Measurements from ENCODE around the gene METTL21C.

Gene METTL21C

GRCh38 chr13:102724923-102725322 lies 30.1 kb upstream of the METTL21C start:
- no peak overlapping the region for H3K27ac ChIP-seq
- no peak overlapping the region for H3K4me3 ChIP-seq (ENCODE audit: low read depth in 1 of 2, low read length in 1 of 2)
- no peaks in the 10 kb centered on the region for H3K9me3 ChIP-seq
- peaks cover 25% of the 10 kb centered on the region for H3K27me3 ChIP-seq
- no peak for TF ChIP-seq CTCF (IDR thresholded peaks at IDR 0.05)
- H3K4me1 ChIP-seq (ENCODE audit: control insufficient read depth in 1 of 2, insufficient read depth in 1 of 2, low read depth in 1 of 2, low read length in 1 of 2) = no peaks in the 10 kb centered on the region
- no peaks in the 10 kb centered on the region for H3K36me3 ChIP-seq

- H3K36me3 ChIP-seq = no peaks in the 10 kb centered on the region
- H3K4me1 ChIP-seq (ENCODE audit: control insufficient read depth in 1 of 2, insufficient read depth in 1 of 2, low read depth in 1 of 2, low read length in 1 of 2) = no peaks in the 10 kb centered on the region
- no peak for TF ChIP-seq CTCF (IDR thresholded peaks at IDR 0.05)
- no peak overlapping the region for H3K27ac ChIP-seq
- H3K4me3 ChIP-seq (ENCODE audit: low read depth in 1 of 2, low read length in 1 of 2) = no peak overlapping the region
- no peaks in the 10 kb centered on the region for H3K27me3 ChIP-seq
- no peaks in the 10 kb centered on the region for H3K9me3 ChIP-seq
Observed at GRCh38 chr13:102721800-102722231, 27.0 kb upstream of the METTL21C start.

GRCh38 chr13:102718746-102719145 lies 23.9 kb upstream of the METTL21C start:
- Histone ChIP-seq H3K4me3 (ENCODE audit: low read depth in 1 of 2, low read length in 1 of 2) (no peak overlapping the region), H3K27ac (no peak overlapping the region)

GRCh38 chr13:102715447-102715846 lies 20.6 kb upstream of the METTL21C start:
- H3K4me1 ChIP-seq (ENCODE audit: control insufficient read depth in 1 of 2, insufficient read depth in 1 of 2, low read depth in 1 of 2, low read length in 1 of 2) = no peaks in the 10 kb centered on the region
- no peak overlapping the region for H3K27ac ChIP-seq
- TF ChIP-seq CTCF (IDR thresholded peaks at IDR 0.05) = no peak
- no peaks in the 10 kb centered on the region for H3K36me3 ChIP-seq
- H3K27me3 ChIP-seq = no peaks in the 10 kb centered on the region
- no peak overlapping the region for H3K4me3 ChIP-seq (ENCODE audit: low read depth in 1 of 2, low read length in 1 of 2)
- no peaks in the 10 kb centered on the region for H3K9me3 ChIP-seq

More at GRCh38 chr13:102718746-102719145, 23.9 kb upstream of the METTL21C start:
- H3K36me3 ChIP-seq = no peaks in the 10 kb centered on the region
- no peak for TF ChIP-seq CTCF (IDR thresholded peaks at IDR 0.05)
- H3K4me1 ChIP-seq (ENCODE audit: control insufficient read depth in 1 of 2, insufficient read depth in 1 of 2, low read depth in 1 of 2, low read length in 1 of 2) = no peaks in the 10 kb centered on the region
- H3K9me3 ChIP-seq = no peaks in the 10 kb centered on the region
- H3K27me3 ChIP-seq = no peaks in the 10 kb centered on the region

GRCh38 chr13:102710261-102710679 lies 15.4 kb upstream of the METTL21C start:
- H3K36me3 ChIP-seq = no peaks in the 10 kb centered on the region
- H3K9me3 ChIP-seq = no peaks in the 10 kb centered on the region
- H3K27me3 ChIP-seq = no peaks in the 10 kb centered on the region
- H3K4me1 ChIP-seq (ENCODE audit: control insufficient read depth in 1 of 2, insufficient read depth in 1 of 2, low read depth in 1 of 2, low read length in 1 of 2) = no peaks in the 10 kb centered on the region
- H3K4me3 ChIP-seq (ENCODE audit: low read depth in 1 of 2, low read length in 1 of 2) = no peak overlapping the region
- no peak overlapping the region for H3K27ac ChIP-seq
- TF ChIP-seq CTCF (IDR thresholded peaks at IDR 0.05) = no peak

GRCh38 chr13:102709536-102709935 lies 14.7 kb upstream of the METTL21C start:
- Histone ChIP-seq H3K4me1 (ENCODE audit: control insufficient read depth in 1 of 2, insufficient read depth in 1 of 2, low read depth in 1 of 2, low read length in 1 of 2) (no peaks in the 10 kb centered on the region), H3K9me3 (no peaks in the 10 kb centered on the region), H3K27me3 (no peaks in the 10 kb centered on the region), H3K36me3 (no peaks in the 10 kb centered on the region), H3K27ac (no peak overlapping the region), H3K4me3 (ENCODE audit: low read depth in 1 of 2, low read length in 1 of 2) (no peak overlapping the region)
- no peak for TF ChIP-seq CTCF (IDR thresholded peaks at IDR 0.05)

All from neutrophil (primary cell).